ENCODE measurements around the gene QARS1.

DNA sequence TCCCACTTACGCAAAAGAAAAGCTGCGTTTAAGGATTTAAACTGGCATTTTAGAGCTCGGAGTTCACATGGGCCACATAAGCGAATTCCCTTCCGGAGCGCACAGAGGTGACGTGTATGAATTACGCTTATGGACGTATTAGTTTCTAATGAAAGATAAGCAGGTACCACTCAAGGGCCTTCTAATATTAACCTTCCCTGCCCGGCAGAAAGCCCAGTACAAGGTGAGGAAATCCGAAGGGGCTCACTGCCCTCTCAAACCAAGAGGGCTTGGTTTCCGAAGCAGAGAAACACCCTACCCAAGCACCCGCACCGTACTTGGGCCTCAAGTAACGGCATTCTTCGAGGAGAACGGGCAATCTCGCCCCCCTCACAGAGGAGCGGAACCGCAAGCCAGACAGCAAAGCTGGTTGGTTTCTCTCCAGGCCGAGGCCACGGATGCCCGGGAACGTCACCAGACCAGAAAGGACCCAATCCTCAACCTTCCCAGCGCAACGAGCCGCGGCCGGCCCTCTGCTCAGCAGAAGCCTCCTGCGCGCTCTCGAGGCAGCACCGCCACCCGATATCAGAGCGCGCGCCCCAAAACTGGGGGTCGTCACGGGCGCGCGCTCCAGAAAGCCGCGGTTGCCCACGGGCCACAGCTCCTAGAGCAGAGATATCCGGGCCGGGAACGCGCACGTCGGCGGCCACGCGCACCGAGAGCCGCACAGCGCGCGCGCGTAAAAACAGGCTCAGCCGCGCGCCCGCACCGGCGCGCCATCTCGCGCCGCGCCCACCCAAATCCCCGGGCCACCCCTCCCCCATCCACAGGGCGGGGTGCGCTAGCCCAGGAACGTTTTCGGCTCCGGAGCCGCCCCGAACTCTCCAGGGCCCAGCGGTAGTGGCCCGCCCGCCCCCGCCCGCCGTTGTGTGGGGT lies 11.4 kb downstream of the QARS1 start:
- TF ChIP-seq SUZ12 (IDR thresholded peaks at IDR 0.05) (no peak), BHLHE40 (IDR thresholded peaks at IDR 0.05; ENCODE audit: borderline replicate concordance) (no peak), L3MBTL2 (conservative IDR thresholded peaks at IDR 0.05) (no peak), SP1 (IDR thresholded peaks at IDR 0.05) (no peak), TARDBP (IDR thresholded peaks at IDR 0.05) (no peak), FOXM1 (IDR thresholded peaks at IDR 0.05; ENCODE audit: borderline replicate concordance) (no peak), CTBP1 (IDR thresholded peaks at IDR 0.05; ENCODE audit: borderline replicate concordance) (no peak), ZNF384 (IDR thresholded peaks at IDR 0.05) (no peak), FOXA1 (IDR thresholded peaks at IDR 0.05) (no peak), ELF4 (IDR thresholded peaks at IDR 0.05) (no peak)
- TF ChIP-seq, protein P1, sequence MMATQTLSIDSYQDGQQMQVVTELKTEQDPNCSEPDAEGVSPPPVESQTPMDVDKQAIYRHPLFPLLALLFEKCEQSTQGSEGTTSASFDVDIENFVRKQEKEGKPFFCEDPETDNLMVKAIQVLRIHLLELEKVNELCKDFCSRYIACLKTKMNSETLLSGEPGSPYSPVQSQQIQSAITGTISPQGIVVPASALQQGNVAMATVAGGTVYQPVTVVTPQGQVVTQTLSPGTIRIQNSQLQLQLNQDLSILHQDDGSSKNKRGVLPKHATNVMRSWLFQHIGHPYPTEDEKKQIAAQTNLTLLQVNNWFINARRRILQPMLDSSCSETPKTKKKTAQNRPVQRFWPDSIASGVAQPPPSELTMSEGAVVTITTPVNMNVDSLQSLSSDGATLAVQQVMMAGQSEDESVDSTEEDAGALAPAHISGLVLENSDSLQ (IDR thresholded peaks at IDR 0.05), result no peak

Data from HEK293T (cell line).